Breast epithelium (tissue), 3 donors: ENCODE measurements around the gene C3orf49.

Experiments
- POLR2A ChIP-seq: fragments of 450-650 bp; IDR thresholded peaks from one replicate; pipeline ENCODE4 v1.6.1; 2016; ENCODE audit warnings: antibody characterized with exemption, mild to moderate bottlenecking, moderate library complexity
- POLR2AphosphoS5 ChIP-seq, 3 donors: sonication (generic); formaldehyde crosslinking; IDR thresholded peaks; one replicate each; pipeline ENCODE4 v1.6.1; 2017; ENCODE audit warnings: antibody characterized with exemption in 3 of 3
- TF ChIP-seq, protein P1 (sequence below), 3 donors: fragments of 450-650 bp; IDR thresholded peaks; one replicate each; pipeline ENCODE4 v1.5.1; 2016 to 2017; ENCODE audit warnings: antibody characterized with exemption in 3 of 3, mild to moderate bottlenecking in 3 of 3, moderate library complexity in 3 of 3

- TF ChIP-seq POLR2AphosphoS5 (IDR thresholded peaks at IDR 0.05) (no peak), POLR2A (no peak)
- TF ChIP-seq, protein P1, sequence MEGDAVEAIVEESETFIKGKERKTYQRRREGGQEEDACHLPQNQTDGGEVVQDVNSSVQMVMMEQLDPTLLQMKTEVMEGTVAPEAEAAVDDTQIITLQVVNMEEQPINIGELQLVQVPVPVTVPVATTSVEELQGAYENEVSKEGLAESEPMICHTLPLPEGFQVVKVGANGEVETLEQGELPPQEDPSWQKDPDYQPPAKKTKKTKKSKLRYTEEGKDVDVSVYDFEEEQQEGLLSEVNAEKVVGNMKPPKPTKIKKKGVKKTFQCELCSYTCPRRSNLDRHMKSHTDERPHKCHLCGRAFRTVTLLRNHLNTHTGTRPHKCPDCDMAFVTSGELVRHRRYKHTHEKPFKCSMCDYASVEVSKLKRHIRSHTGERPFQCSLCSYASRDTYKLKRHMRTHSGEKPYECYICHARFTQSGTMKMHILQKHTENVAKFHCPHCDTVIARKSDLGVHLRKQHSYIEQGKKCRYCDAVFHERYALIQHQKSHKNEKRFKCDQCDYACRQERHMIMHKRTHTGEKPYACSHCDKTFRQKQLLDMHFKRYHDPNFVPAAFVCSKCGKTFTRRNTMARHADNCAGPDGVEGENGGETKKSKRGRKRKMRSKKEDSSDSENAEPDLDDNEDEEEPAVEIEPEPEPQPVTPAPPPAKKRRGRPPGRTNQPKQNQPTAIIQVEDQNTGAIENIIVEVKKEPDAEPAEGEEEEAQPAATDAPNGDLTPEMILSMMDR (IDR thresholded peaks at IDR 0.05), result no peak
Observed at GRCh38 chr3:63841704-63842103, 22.6 kb downstream of the C3orf49 start.
